Gastroesophageal sphincter (tissue), 4 donors: Measurements from ENCODE around the gene MAN1C1. TPM values are rescaled to one million over a fixed set of nuclear protein-coding genes. Genes with fewer than 3 reads are reported as not detected.

Experiments used
- ATAC-seq: fragments of 150-250 bp; one replicate; pipeline ENCODE4 v1.9.1; 2016; ENCODE audit warnings: mild to moderate bottlenecking, moderate library complexity
- H3K27ac ChIP-seq, 4 donors: fragments of 200-600 bp; sonication (generic) in 3 of 4; 1 replicate in 3 of 4; 2 replicates in 1 of 4; pipeline ENCODE4 v1.5.1; 2016 to 2019
- H3K27me3 ChIP-seq: fragments of 200-600 bp; sonication (generic); one replicate; pipeline ENCODE4 v1.5.1; 2019
- H3K36me3 ChIP-seq, 2 donors: fragments of 200-600 bp; sonication (generic); one replicate each; pipeline ENCODE4 v1.5.1; 2019; ENCODE audit warnings: control low read depth in 1 of 2
- H3K4me1 ChIP-seq, 3 donors: fragments of 200-600 bp; sonication (generic); 1 replicate in 2 of 3; 2 replicates in 1 of 3; pipeline ENCODE4 v1.5.1; 2016 to 2019; ENCODE audit warnings: control low read depth in 2 of 3
- H3K4me3 ChIP-seq, 2 donors: fragments of 200-600 bp; sonication (generic); one replicate each; pipeline ENCODE4 v1.5.1; 2019; ENCODE audit warnings: mild to moderate bottlenecking in 1 of 2, moderate library complexity in 1 of 2
- H3K9me3 ChIP-seq, 3 donors: fragments of 200-600 bp; sonication (generic); one replicate each; pipeline ENCODE4 v1.5.1; 2017 to 2019; ENCODE audit warnings: control low read depth in 2 of 3
- CTCF ChIP-seq, 4 experiments: fragments of 200-600 bp in 2 of 4; fragments of 450-650 bp in 2 of 4; sonication (generic) in 1 of 4; IDR thresholded peaks; one replicate each; pipeline ENCODE4 v1.5.1; 2017 to 2019; ENCODE audit warnings: antibody characterized with exemption in 4 of 4, mild to moderate bottlenecking in 2 of 4, moderate library complexity in 2 of 4
- EP300 ChIP-seq: sonication (generic); formaldehyde crosslinking; IDR thresholded peaks from one replicate; pipeline ENCODE4 v1.6.1; 2017; ENCODE audit warnings: antibody characterized with exemption, mild to moderate bottlenecking
- POLR2A ChIP-seq, 2 donors: fragments of 450-650 bp; IDR thresholded peaks; one replicate each; pipeline ENCODE4 v1.6.1; 2017; ENCODE audit warnings: antibody characterized with exemption in 2 of 2, mild to moderate bottlenecking in 2 of 2, moderate library complexity in 1 of 2
- POLR2AphosphoS5 ChIP-seq: sonication (generic); formaldehyde crosslinking; IDR thresholded peaks from one replicate; pipeline ENCODE4 v1.6.1; 2017; ENCODE audit warnings: antibody characterized with exemption
- WGBS, 2 donors: methylation state at CpG; one replicate each; pipeline ENCODE4 v1.1.5; 2018; ENCODE audit warnings: low coverage in 1 of 2; 5-methylcytosine and 5-hydroxymethylcytosine counted together
- total RNA-seq, 4 donors: library from RNA; depleted of rRNA; stranded (reverse); fragments of >200 nt; gene quantifications; one replicate each; pipeline ENCODE4 v1.1.0, GENCODE V29; 2016

The MAN1C1 gene
- total RNA-seq, 4 donors from 2014 or later, result 20.0 to 38.1 (median 27.8) TPM

GRCh38 chr1:25706146-25707089, 89.8 kb downstream of the MAN1C1 start:
- ATAC-seq, result no peak
- no peak overlapping the region for H3K27ac ChIP-seq
- WGBS, 2 donors, result 73 to 100% methylated on average over 1 to 3 of the region's 8 CpGs

GRCh38 chr1:25707280-25708016, 90.9 kb downstream of the MAN1C1 start:
- Histone ChIP-seq H3K4me1 (peaks cover 0 to 81% (median 9%) of the 10 kb centered on the region in 3 donors), H3K27me3 (no peaks in the 10 kb centered on the region), H3K4me3 (no peak overlapping the region), H3K36me3 (no peaks in the 10 kb centered on the region), H3K9me3 (no peaks in the 10 kb centered on the region), H3K27ac (no peak overlapping the region)
- TF ChIP-seq CTCF (IDR thresholded peaks at IDR 0.05) (no peak), EP300 (no peak), POLR2AphosphoS5 (no peak), POLR2A (IDR thresholded peaks at IDR 0.05) (no peak)
- no peak for ATAC-seq
- 77 to 79% methylated on average over 5 to 6 of the region's 6 CpGs for WGBS, 2 donors

More at GRCh38 chr1:25706146-25707089, 89.8 kb downstream of the MAN1C1 start:
- no peaks in the 10 kb centered on the region for H3K36me3 ChIP-seq
- no peak overlapping the region for H3K4me3 ChIP-seq
- H3K9me3 ChIP-seq, result no peaks in the 10 kb centered on the region
- no peak for TF ChIP-seq POLR2A (IDR thresholded peaks at IDR 0.05)
- H3K4me1 ChIP-seq, result peaks cover 0 to 83% (median 12%) of the 10 kb centered on the region in 3 donors
- no peaks in the 10 kb centered on the region for H3K27me3 ChIP-seq

- TF ChIP-seq CTCF (IDR thresholded peaks at IDR 0.05) (no peak), POLR2AphosphoS5 (no peak), EP300 (no peak), POLR2A (IDR thresholded peaks at IDR 0.05) (no peak)
- 82 to 91% methylated on average over 6 to 7 of the region's 7 CpGs for WGBS, 2 donors
- H3K27ac ChIP-seq, result no peak overlapping the region
- no peak overlapping the region for H3K4me3 ChIP-seq
- no peaks in the 10 kb centered on the region for H3K36me3 ChIP-seq
- H3K9me3 ChIP-seq, result no peaks in the 10 kb centered on the region
- H3K27me3 ChIP-seq, result no peaks in the 10 kb centered on the region
- ATAC-seq, result no peak
- H3K4me1 ChIP-seq, result peaks cover 0 to 72% (median 15%) of the 10 kb centered on the region in 3 donors
Observed at GRCh38 chr1:25710583-25711347, 94.2 kb downstream of the MAN1C1 start.

DNA sequence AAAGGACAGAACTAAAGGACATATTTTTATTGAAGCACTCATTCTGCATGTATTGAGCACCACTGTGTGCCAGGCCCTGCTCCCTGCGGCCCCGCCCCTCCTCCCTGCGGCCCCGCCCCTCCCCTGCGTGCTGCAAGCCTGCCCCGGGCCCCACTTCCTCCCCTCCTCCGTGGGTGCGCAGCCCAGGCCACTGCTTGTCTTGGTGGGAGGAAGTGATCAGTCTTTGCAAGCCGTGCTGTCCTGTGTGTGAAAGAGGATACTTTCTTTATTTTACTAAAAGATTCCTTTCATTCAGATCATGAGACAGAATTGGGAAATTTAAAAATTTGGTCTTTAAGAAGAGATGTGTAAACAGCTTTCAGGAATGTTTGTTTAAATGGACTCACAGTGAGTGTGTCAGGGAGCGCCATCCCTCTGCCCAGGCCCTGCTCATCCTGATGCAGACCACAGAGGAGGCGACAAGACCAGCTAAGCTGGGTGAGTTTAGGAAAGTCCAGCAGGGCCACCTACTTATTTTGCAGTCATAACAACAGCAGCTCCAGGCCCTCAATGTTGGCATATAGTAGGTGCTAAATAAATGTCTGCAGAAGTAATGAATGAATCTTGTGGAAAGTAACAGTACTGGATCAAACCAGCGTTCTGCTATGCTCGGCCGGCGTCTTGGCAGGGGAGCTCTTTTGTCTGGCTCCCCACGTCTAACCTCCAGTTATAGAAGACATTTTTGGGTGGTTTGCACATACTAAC, 95.1 kb downstream of the MAN1C1 start:
- TF ChIP-seq POLR2AphosphoS5 (no peak), POLR2A (IDR thresholded peaks at IDR 0.05) (no peak), EP300 (no peak), CTCF (IDR thresholded peaks at IDR 0.05) (no peak)
- H3K4me1 ChIP-seq, result peaks cover 0 to 63% (median 11%) of the 10 kb centered on the region in 3 donors
- no peak for ATAC-seq

More for the DNA sequence above, 95.1 kb downstream of the MAN1C1 start:
- Histone ChIP-seq H3K36me3 (no peaks in the 10 kb centered on the region), H3K27me3 (no peaks in the 10 kb centered on the region), H3K9me3 (no peaks in the 10 kb centered on the region), H3K27ac (no peak overlapping the region), H3K4me3 (no peak overlapping the region)
- 76 to 91% methylated on average over 4 to 6 of the region's 16 CpGs for WGBS, 2 donors
